HEK293 (cell line): ENCODE data around the gene AP2A1.

Experiments used
- HOXA7 ChIP-seq: sonication (generic); formaldehyde crosslinking; IDR thresholded peaks from 2 replicates; pipeline ENCODE4 v1.8.1; 2022; ENCODE audit warnings: missing genetic modification reagents, borderline replicate concordance
- HOXC10 ChIP-seq: sonication (generic); formaldehyde crosslinking; IDR thresholded peaks from 2 replicates; pipeline ENCODE4 v1.8.1; 2023; ENCODE audit warnings: mild to moderate bottlenecking, missing genetic modification reagents
- IKZF3 ChIP-seq: fragments of 450-650 bp; IDR thresholded peaks from 2 replicates; pipeline ENCODE4 v1.5.0; 2018; ENCODE audit warnings: missing biosample characterization, mild to moderate bottlenecking, missing genetic modification characterization, moderate library complexity
- PRDM10 ChIP-seq: fragments of 450-650 bp; formaldehyde crosslinking; IDR thresholded peaks from 2 replicates; pipeline ENCODE4 v1.5.1; 2016; ENCODE audit warnings: missing biosample characterization, missing genetic modification characterization
- PRDM6 ChIP-seq: fragments of 450-650 bp; formaldehyde crosslinking; IDR thresholded peaks from 2 replicates; pipeline ENCODE4 v1.5.1; 2017; ENCODE audit warnings: missing biosample characterization, missing genetic modification characterization
- SP2 ChIP-seq: fragments of 450-650 bp; formaldehyde crosslinking; IDR thresholded peaks from 2 replicates; pipeline ENCODE4 v1.5.1; 2016; ENCODE audit warnings: missing biosample characterization, missing genetic modification characterization
- TSHZ1 ChIP-seq: fragments of 450-650 bp; formaldehyde crosslinking; IDR thresholded peaks from 2 replicates; pipeline ENCODE4 v1.5.1; 2016; ENCODE audit warnings: missing biosample characterization, missing genetic modification characterization, borderline replicate concordance
- ZBTB44 ChIP-seq: fragments of 450-650 bp; IDR thresholded peaks from 2 replicates; pipeline ENCODE4 v1.5.1; 2018; ENCODE audit warnings: missing biosample characterization, mild to moderate bottlenecking, missing genetic modification characterization
- ZBTB8A ChIP-seq: fragments of 450-650 bp; formaldehyde crosslinking; IDR thresholded peaks from 2 replicates; pipeline ENCODE4 v1.5.1; 2016; ENCODE audit warnings: missing biosample characterization, missing genetic modification characterization
- ZFHX2 ChIP-seq: fragments of 450-650 bp; formaldehyde crosslinking; conservative IDR thresholded peaks from 2 replicates; pipeline ENCODE4 v1.5.1; 2016; ENCODE audit warnings: missing biosample characterization, missing genetic modification characterization
- ZFP37 ChIP-seq: fragments of 450-650 bp; formaldehyde crosslinking; IDR thresholded peaks from 2 replicates; pipeline ENCODE4 v1.5.1; 2016; ENCODE audit warnings: missing biosample characterization, missing genetic modification characterization
- ZIC2 ChIP-seq: fragments of 450-650 bp; formaldehyde crosslinking; IDR thresholded peaks from 2 replicates; pipeline ENCODE4 v1.5.1; 2016; ENCODE audit warnings: missing biosample characterization, missing genetic modification characterization
- ZNF148 ChIP-seq: fragments of 450-650 bp; formaldehyde crosslinking; IDR thresholded peaks from 2 replicates; pipeline ENCODE4 v1.5.0; 2017; ENCODE audit warnings: missing biosample characterization, missing genetic modification characterization, borderline replicate concordance
- ZNF169 ChIP-seq: fragments of 450-650 bp; formaldehyde crosslinking; IDR thresholded peaks from 2 replicates; pipeline ENCODE4 v1.5.1; 2016; ENCODE audit warnings: missing biosample characterization, missing genetic modification characterization
- ZNF24 ChIP-seq: fragments of 450-650 bp; formaldehyde crosslinking; IDR thresholded peaks from 2 replicates; pipeline ENCODE4 v1.5.1; 2016; ENCODE audit warnings: missing biosample characterization, missing genetic modification characterization
- ZNF311 ChIP-seq: fragments of 450-650 bp; formaldehyde crosslinking; IDR thresholded peaks from 2 replicates; pipeline ENCODE4 v1.5.1; 2017; ENCODE audit warnings: missing biosample characterization, missing genetic modification characterization, borderline replicate concordance
- ZNF510 ChIP-seq: fragments of 450-650 bp; formaldehyde crosslinking; IDR thresholded peaks from 2 replicates; pipeline ENCODE4 v1.5.1; 2018; ENCODE audit warnings: mild to moderate bottlenecking, missing genetic modification characterization, missing biosample characterization; ENCODE audit not compliant: insufficient replicate concordance
- ZNF521 ChIP-seq: fragments of 450-650 bp; formaldehyde crosslinking; IDR thresholded peaks from 2 replicates; pipeline ENCODE4 v1.5.1; 2017; ENCODE audit warnings: missing biosample characterization, mild to moderate bottlenecking, missing genetic modification characterization
- ZNF571 ChIP-seq: fragments of 450-650 bp; formaldehyde crosslinking; IDR thresholded peaks from 2 replicates; pipeline ENCODE4 v1.5.0; 2017; ENCODE audit warnings: missing biosample characterization, missing genetic modification characterization
- ZNF791 ChIP-seq: fragments of 450-650 bp; formaldehyde crosslinking; IDR thresholded peaks from 2 replicates; pipeline ENCODE4 v1.5.1; 2016; ENCODE audit warnings: missing biosample characterization, missing genetic modification characterization
- TF ChIP-seq, protein P1 (sequence below): fragments of 450-650 bp; formaldehyde crosslinking; IDR thresholded peaks from 2 replicates; pipeline ENCODE4 v1.5.1; 2016; ENCODE audit warnings: missing biosample characterization, missing genetic modification characterization
- TF ChIP-seq, protein P2 (sequence below): fragments of 450-650 bp; formaldehyde crosslinking; IDR thresholded peaks from 2 replicates; pipeline ENCODE4 v1.5.1; 2016; ENCODE audit warnings: missing biosample characterization, missing genetic modification characterization

The AP2A1 gene

DNA sequence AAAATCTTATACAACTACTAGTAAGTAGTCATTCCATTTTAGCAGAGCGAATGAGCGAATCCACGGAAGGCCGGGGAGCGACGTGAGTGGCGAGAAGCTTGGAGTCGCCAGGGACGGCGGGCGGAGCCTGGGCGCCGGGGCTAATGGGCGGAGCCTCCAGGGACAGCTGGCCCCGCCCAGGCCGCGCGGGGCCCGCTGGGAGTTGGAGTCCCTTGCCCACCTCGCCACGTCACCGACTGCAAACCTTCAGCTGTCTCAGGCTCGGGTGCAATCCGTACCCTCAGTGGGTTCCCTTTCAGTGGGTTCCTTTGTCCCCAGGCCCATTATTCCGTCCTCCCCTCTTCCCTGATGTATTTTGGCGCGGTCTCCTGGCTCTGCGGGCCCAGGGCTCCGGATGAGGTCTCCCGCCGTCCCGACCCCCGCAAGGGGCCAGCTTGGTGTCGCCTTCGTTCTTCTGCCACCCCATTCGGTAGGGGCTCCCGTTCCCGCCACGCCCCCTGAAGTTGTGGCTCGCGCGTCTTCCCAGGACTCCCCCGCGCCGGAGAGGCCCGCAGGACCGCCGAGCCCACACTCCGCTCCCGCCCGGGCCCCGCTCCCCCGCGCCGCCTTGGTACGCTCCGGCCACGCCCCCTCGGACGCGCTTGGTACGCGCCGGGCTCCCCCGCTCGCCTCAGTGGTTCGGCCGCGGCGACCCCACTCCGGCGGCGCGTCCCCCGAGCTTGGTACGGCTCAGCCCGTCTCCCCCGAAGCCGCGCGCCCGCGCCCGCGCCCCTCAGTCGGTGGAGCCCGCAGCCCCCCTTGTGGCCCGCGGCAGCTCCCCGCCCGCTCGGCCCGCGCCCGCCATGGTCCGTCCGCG is 83.9 kb downstream of the AP2A1 start, which contains the start of gene PTOV1 (continued):
- TF ChIP-seq, protein P1, sequence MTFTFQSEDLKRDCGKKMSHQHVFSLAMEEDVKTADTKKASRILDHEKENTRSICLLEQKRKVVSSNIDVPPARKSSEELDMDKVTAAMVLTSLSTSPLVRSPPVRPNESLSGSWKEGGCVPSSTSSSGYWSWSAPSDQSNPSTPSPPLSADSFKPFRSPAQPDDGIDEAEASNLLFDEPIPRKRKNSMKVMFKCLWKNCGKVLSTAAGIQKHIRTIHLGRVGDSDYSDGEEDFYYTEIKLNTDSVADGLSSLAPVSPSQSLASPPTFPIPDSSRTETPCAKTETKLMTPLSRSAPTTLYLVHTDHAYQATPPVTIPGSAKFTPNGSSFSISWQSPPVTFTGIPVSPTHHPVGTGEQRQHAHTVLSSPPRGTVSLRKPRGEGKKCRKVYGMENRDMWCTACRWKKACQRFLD (tag by site-specific recombination): no peak
- TF ChIP-seq SP2: peak; percentile 52
- no peak for TF ChIP-seq HOXC10 (CRISPR knock-in tag)
- TF ChIP-seq, protein P2, sequence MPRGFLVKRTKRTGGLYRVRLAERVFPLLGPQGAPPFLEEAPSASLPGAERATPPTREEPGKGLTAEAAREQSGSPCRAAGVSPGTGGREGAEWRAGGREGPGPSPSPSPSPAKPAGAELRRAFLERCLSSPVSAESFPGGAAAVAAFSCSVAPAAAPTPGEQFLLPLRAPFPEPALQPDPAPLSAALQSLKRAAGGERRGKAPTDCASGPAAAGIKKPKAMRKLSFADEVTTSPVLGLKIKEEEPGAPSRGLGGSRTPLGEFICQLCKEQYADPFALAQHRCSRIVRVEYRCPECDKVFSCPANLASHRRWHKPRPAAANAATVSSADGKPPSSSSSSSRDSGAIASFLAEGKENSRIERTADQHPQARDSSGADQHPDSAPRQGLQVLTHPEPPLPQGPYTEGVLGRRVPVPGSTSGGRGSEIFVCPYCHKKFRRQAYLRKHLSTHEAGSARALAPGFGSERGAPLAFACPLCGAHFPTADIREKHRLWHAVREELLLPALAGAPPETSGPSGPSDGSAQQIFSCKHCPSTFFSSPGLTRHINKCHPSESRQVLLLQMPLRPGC: 0 out of 2 replicates have a peak, but pooled peaks have one; percentile 54
- peak; percentile 92 for TF ChIP-seq IKZF3 (tag by site-specific recombination)
- TF ChIP-seq ZNF169 (tag by site-specific recombination): no peak
- peak; percentile 76; the same call in 1 of the 2 replicates for TF ChIP-seq ZFP37 (tag by site-specific recombination)
- peak; percentile 11; the same call in 1 of the 2 replicates for TF ChIP-seq ZBTB44 (tag by site-specific recombination)
- TF ChIP-seq ZFHX2 (tag by site-specific recombination): peak; percentile 90
- no peak for TF ChIP-seq PRDM6 (tag by site-specific recombination)
- TF ChIP-seq ZNF24 (tag by site-specific recombination): peak; percentile 92
- no peak for TF ChIP-seq ZNF311 (tag by site-specific recombination)
- no peak for TF ChIP-seq HOXA7 (CRISPR knock-in tag)
- peak; percentile 100 for TF ChIP-seq PRDM10
- no peak; the same call in none of the 2 replicates for TF ChIP-seq ZBTB8A
- no peak for TF ChIP-seq ZNF791 (tag by site-specific recombination)
- no peak for TF ChIP-seq ZNF521 (tag by site-specific recombination)
- TF ChIP-seq ZNF510 (tag by site-specific recombination): no peak
- no peak for TF ChIP-seq ZNF148 (tag by site-specific recombination)
- TF ChIP-seq ZNF571 (tag by site-specific recombination): no peak
- 0 out of 2 replicates have a peak, but pooled peaks have one; percentile 8 for TF ChIP-seq TSHZ1 (tag by site-specific recombination)
- peak; percentile 75 for TF ChIP-seq ZIC2 (tag by site-specific recombination)
